ENCODE results near the gene TRIM28. TPM values are rescaled to one million over a fixed set of nuclear protein-coding genes. Genes with fewer than 3 reads are reported as not detected.

TRIM28 gene
- total and polyA plus RNA-seq, 9 of the 15 experiments (the other 6 are each of a cell fraction or from before 2014, with no cell fraction given): 12.1 to 797 (median 490) TPM

DNA sequence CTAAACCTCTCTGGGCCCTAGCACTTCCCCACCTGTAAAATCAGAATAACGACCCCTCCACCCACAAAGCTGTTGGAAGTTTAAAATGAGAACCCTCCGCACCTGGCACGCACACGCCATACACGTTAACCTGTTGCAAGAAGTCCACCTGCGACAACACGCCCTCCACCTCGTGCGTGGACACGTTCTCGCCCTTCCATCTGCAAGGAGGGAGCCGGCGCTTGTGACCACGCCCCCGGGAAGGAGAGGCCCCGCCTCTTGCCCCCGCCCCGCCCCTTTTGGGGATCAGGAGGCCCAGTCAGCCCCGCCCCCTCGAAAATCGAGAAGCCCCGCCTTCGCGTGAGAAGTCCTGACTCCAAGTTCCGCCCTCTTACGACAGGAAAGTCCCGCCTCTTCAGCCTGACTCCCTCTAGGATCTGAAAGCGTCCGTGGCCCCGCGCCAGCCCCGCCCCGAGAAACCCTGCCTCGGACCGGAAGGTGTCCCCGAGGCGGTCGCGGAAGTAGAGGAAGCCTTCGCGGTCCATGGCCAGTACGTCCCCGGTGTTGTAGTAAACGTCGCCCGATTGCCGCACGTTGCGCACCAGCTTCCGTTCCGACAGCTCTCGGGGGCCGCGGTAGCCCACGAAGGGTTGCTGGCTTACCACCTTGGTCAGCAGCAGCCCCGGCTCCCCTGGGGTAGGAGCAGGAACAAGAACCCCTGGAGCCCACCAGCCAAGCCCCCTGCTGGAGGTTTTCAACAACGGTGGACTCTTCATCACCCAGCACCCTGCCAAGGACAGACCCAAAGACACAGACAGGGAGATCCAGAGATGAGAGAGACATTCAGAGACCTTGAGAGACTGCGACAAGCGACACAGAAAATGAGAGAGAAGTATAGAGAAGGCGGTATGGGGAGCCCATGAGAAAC lies 44.6 kb upstream of the TRIM28 start (continued):
- TF ChIP-seq, protein P1, sequence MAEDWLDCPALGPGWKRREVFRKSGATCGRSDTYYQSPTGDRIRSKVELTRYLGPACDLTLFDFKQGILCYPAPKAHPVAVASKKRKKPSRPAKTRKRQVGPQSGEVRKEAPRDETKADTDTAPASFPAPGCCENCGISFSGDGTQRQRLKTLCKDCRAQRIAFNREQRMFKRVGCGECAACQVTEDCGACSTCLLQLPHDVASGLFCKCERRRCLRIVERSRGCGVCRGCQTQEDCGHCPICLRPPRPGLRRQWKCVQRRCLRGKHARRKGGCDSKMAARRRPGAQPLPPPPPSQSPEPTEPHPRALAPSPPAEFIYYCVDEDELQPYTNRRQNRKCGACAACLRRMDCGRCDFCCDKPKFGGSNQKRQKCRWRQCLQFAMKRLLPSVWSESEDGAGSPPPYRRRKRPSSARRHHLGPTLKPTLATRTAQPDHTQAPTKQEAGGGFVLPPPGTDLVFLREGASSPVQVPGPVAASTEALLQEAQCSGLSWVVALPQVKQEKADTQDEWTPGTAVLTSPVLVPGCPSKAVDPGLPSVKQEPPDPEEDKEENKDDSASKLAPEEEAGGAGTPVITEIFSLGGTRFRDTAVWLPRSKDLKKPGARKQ (CRISPR knock-in tag; IDR thresholded peaks at IDR 0.05): no peak
- 0 out of 2 replicates have a peak, but pooled peaks have one; percentile 65 for TF ChIP-seq ZC3H8 (IDR thresholded peaks at IDR 0.05)
- TF ChIP-seq ARNT (IDR thresholded peaks at IDR 0.05): 0 out of 4 replicates have a peak, but pooled peaks of 1 of the 2 experiments have one; percentile 21
- TF ChIP-seq TEAD4 (IDR thresholded peaks at IDR 0.05; ENCODE audit: low read length): peak; percentile 56
- TF ChIP-seq TEAD4 (CRISPR knock-in tag; IDR thresholded peaks at IDR 0.05; ENCODE audit: borderline replicate concordance): no peak
- TF ChIP-seq TRIM24 (IDR thresholded peaks at IDR 0.05): peak in 1 of 2 experiments; percentile 100; a peak in 2 of 4 replicates
- peak; percentile 90 for TF ChIP-seq EP400 (IDR thresholded peaks at IDR 0.05)
- TF ChIP-seq BHLHE40 (IDR thresholded peaks at IDR 0.05; ENCODE audit: low read length): peak; percentile 55; the same call in 1 of the 2 replicates
- TF ChIP-seq ETV5 (CRISPR knock-in tag; IDR thresholded peaks at IDR 0.05; ENCODE audit: low read depth): peak; percentile 91
- peak; percentile 82; the same call in 1 of the 2 replicates for TF ChIP-seq TARDBP (IDR thresholded peaks at IDR 0.05)
- TF ChIP-seq GTF2F1 (IDR thresholded peaks at IDR 0.05; ENCODE audit: low read depth, low read length): no peak
- peak; percentile 82 for TF ChIP-seq LCOR (CRISPR knock-in tag; IDR thresholded peaks at IDR 0.05)
- TF ChIP-seq, protein P2, sequence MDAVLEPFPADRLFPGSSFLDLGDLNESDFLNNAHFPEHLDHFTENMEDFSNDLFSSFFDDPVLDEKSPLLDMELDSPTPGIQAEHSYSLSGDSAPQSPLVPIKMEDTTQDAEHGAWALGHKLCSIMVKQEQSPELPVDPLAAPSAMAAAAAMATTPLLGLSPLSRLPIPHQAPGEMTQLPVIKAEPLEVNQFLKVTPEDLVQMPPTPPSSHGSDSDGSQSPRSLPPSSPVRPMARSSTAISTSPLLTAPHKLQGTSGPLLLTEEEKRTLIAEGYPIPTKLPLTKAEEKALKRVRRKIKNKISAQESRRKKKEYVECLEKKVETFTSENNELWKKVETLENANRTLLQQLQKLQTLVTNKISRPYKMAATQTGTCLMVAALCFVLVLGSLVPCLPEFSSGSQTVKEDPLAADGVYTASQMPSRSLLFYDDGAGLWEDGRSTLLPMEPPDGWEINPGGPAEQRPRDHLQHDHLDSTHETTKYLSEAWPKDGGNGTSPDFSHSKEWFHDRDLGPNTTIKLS (IDR thresholded peaks at IDR 0.05; ENCODE audit: borderline replicate concordance, low read depth): peak; percentile 75
- TF ChIP-seq, protein P3, sequence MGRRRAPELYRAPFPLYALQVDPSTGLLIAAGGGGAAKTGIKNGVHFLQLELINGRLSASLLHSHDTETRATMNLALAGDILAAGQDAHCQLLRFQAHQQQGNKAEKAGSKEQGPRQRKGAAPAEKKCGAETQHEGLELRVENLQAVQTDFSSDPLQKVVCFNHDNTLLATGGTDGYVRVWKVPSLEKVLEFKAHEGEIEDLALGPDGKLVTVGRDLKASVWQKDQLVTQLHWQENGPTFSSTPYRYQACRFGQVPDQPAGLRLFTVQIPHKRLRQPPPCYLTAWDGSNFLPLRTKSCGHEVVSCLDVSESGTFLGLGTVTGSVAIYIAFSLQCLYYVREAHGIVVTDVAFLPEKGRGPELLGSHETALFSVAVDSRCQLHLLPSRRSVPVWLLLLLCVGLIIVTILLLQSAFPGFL (CRISPR knock-in tag; IDR thresholded peaks at IDR 0.05): no peak
- TF ChIP-seq RNF2 (IDR thresholded peaks at IDR 0.05): peak; percentile 83; the same call in 1 of the 2 replicates
- peak; percentile 91 for TF ChIP-seq ELF1 (tag; IDR thresholded peaks at IDR 0.05)
- peak; percentile 15; the same call in 1 of the 2 replicates for TF ChIP-seq HDAC2 (IDR thresholded peaks at IDR 0.05)
- TF ChIP-seq, protein P4, sequence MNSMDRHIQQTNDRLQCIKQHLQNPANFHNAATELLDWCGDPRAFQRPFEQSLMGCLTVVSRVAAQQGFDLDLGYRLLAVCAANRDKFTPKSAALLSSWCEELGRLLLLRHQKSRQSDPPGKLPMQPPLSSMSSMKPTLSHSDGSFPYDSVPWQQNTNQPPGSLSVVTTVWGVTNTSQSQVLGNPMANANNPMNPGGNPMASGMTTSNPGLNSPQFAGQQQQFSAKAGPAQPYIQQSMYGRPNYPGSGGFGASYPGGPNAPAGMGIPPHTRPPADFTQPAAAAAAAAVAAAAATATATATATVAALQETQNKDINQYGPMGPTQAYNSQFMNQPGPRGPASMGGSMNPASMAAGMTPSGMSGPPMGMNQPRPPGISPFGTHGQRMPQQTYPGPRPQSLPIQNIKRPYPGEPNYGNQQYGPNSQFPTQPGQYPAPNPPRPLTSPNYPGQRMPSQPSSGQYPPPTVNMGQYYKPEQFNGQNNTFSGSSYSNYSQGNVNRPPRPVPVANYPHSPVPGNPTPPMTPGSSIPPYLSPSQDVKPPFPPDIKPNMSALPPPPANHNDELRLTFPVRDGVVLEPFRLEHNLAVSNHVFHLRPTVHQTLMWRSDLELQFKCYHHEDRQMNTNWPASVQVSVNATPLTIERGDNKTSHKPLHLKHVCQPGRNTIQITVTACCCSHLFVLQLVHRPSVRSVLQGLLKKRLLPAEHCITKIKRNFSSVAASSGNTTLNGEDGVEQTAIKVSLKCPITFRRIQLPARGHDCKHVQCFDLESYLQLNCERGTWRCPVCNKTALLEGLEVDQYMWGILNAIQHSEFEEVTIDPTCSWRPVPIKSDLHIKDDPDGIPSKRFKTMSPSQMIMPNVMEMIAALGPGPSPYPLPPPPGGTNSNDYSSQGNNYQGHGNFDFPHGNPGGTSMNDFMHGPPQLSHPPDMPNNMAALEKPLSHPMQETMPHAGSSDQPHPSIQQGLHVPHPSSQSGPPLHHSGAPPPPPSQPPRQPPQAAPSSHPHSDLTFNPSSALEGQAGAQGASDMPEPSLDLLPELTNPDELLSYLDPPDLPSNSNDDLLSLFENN (IDR thresholded peaks at IDR 0.05; ENCODE audit: low read depth in 2 of 2, low read length in 2 of 2): 0 out of 4 replicates have a peak, but pooled peaks have one; percentile 42 to 47
- TF ChIP-seq ESRRB (CRISPR knock-in tag; IDR thresholded peaks at IDR 0.05; ENCODE audit: borderline replicate concordance): 0 out of 2 replicates have a peak, but pooled peaks have one; percentile 11
- TF ChIP-seq RBM14 (IDR thresholded peaks at IDR 0.05; ENCODE audit: borderline replicate concordance, insufficient read depth, low read depth, low read length): no peak

Measured in K562 (cell line).